T-helper 2 cell treated with Interferon-gamma antibody and Interleukin-4, amounts not matched to agents 100 ng/mL and 5 ng/mL, for 36 hours (primary cell): ENCODE data around the gene UNG. TPM values are rescaled to one million over a fixed set of nuclear protein-coding genes. Genes with fewer than 3 reads are reported as not detected.
"Not testable (repeated sequence)": the region's sequence is repeated elsewhere in the genome, so short reads cannot be mapped to it uniquely, and the experiment has no call there.

Experiments used
- intact Hi-C: fragments of 100-400 bp; cut with micrococcal nuclease; formaldehyde crosslinking; loops from one replicate; pipeline ENCODE4 v1.15.1; 2023
- total RNA-seq: library from RNA; stranded (reverse); gene quantifications from 2 replicates; pipeline ENCODE4 v1.2.3, GENCODE V29; 2022

Gene UNG
- total RNA-seq, 1 donor from 2014 or later, result 75.6 TPM

DNA sequence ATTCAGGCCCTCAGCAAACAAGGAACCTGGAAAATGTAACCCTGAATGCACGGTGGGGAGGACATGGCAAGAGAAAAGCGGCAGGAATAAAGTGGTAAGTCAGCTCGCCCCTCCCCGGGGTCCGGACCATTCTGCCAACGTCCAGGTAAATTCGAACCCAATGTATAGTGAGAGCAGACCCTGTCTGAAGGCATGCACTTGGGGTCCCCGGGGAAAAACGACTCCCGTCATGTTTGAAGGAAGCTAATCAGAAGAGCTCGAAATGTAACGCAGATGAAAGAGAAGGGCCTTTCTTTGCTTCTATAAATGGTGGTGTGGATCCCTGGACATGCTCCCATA is 19.2 kb downstream of the UNG start:
- intact Hi-C loops, result no loop called here

DNA sequence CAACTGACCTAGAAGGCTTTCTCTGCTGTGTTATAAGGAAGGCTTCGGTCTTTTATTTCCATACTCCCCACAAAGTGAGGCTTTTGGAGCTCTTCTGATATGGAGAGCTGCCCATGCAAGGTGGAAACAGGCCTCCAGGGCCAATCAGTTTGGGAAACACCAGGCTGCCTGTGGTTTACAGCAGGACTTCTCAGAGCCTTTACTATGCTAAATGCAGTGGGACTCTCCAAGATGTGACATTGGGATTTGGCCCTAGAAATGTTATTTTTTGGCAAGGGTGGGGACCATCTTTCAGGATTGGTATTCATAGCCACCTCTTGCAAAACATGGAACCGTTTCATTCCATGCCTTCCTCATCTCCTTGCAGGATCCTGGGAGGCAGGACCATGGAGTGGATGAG is 22.7 kb downstream of the UNG start:
- intact Hi-C loops, result no loop called here

DNA sequence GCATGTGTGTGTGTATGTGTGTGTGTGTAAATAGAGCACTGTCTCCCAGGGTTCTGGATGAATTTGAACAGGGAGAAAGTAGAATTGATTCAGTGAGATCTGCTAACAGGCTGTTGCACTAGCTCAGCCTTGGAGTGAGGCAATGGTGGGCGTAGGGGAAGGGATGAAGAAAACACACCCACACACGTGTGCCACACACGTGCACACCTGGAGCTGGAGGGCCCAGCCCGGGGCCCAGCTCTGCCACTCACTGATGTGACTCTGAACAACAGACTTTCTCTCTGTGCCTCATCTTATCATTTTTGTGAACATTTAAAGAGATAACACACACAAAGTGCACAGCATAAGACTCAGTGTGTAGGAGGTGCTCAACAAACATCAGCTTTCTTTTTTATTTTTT is 23.2 kb downstream of the UNG start:
- intact Hi-C loops, result no loop called here

DNA sequence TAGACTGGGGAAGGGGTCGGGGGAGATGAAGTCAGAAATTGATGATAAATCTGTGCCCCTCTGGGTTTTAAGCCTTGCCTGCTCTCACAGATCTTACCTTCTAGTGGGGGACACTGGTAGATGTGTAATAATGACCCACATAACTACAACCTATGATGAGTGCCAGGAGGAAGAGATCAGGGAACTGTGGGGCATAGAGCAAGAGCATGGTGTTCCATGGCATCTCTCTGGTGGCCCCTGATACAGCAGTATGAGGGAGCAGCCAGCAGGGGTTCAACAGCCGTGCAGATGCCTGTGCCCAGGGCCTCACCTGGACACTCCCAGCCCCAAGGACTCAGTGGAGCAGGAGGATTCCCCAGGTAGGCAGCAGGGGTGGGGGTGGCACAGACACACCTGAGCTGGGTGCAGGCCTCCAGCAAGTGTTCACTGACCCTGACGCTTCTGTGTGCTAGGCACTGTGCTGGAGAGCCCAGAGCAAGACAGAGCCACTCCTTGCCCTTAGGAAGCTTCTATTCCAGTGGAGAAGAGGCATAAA is 24.0 kb downstream of the UNG start:
- intact Hi-C loops, result no loop called here

DNA sequence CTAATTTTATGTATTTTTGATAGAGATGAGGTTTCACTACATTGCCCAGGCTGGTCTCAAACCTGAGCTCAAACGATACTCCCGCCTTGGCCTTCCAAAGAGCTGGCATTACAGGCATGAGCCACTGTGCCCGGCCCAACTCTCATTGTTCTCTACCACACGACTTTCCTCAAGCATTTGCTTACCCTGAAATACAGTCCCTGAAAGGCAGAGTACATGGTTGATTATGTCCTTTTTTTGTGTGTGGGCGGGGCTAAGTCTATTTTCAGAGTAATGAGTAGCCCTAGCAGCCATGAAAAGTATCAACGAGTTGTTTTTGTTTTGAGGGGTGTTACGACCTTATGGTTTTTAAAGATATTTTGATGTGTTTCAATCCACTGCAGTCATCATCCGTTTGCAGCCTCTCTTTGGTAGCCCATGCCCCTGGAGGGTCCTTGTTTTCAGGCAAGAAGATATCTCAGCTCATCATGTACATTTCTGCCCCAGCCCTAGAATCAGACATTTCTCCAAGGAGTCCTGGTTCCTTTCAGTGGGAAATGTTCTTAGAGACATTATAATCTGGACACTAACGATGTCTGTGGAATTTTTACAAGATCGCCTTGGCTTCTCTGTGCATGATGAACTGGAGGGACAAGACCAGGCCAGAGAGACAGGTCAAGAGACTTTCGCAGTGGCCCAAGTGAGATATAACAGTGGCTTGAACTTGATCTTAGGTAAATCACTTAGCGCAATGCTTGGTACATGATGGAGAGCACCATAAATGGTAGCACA is 27.7 kb downstream of the UNG start:
- intact Hi-C loops, result no loop called here

DNA sequence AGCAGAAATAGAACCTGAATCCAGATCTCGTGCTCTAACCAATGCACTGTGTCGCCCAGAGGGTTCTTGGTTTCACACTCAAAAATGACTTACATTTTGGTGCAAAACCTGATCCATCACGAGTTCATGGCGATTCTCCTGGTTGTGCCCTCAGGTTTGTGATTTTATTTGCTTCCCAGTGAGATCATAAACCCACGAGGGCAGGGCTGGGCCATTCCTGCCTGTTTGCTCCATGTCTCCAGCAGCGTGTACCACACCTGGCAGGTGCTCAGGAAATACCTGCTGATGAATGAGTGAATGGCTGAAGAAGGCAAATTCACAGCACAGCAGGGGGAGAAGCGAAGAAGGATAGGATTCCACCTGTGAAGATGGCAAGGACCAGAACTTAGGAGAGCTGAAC is 28.4 kb downstream of the UNG start:
- intact Hi-C loops, result no loop called here

DNA sequence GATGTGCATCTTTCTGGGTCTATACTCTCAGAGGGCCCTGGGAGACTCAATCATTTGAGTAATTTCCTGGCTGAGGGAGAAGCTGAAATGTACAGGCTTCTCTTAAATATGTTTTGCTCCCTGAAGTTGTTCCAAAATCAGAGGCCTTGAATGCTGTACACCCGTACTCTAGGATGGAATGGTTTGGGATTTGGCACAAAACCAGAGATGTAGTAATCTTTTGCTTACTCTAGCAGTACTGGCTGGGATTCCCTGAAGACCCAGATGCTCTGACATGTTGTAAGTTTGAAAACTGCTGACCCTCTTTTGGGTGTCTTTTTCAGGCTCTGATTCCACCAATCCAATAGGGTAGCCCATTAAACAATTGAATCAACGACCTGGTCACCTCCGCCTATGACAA is 29.4 kb downstream of the UNG start:
- intact Hi-C loops, result no loop called here

DNA sequence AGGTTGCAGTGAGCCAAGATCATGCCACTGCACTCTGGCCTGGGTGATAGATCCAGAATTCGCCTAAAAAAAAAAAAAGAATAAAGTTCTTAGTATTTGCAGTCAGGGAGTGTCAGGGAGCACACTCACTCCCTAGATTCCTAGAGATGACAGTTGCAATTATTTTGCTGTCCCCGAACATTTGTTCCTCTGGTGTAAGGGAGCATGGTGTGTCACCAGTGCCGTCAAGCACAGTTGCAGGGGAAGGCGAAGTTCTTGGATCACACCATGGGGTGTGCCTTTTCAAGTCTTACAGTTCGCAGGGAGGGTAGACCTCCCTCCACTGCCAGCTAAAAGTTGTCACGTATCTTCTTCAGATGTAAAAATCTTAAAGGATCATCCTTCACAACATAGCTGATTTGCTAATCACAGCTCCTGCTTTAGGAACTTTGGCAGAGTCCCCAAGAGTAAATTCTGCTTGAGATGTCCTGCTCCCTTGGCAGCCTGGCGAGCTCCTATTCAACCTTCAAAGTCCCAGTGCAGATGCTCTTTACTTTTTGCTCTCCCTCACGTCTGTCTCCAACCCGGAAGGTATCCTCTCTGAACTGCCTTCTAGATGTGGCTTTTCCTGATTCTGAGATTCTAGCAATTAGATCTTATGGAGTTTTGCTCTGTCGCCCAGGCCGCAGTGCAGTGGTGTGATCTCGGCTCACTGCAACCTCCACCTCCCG is 30.3 kb downstream of the UNG start:
- intact Hi-C loops, result no loop called here

DNA sequence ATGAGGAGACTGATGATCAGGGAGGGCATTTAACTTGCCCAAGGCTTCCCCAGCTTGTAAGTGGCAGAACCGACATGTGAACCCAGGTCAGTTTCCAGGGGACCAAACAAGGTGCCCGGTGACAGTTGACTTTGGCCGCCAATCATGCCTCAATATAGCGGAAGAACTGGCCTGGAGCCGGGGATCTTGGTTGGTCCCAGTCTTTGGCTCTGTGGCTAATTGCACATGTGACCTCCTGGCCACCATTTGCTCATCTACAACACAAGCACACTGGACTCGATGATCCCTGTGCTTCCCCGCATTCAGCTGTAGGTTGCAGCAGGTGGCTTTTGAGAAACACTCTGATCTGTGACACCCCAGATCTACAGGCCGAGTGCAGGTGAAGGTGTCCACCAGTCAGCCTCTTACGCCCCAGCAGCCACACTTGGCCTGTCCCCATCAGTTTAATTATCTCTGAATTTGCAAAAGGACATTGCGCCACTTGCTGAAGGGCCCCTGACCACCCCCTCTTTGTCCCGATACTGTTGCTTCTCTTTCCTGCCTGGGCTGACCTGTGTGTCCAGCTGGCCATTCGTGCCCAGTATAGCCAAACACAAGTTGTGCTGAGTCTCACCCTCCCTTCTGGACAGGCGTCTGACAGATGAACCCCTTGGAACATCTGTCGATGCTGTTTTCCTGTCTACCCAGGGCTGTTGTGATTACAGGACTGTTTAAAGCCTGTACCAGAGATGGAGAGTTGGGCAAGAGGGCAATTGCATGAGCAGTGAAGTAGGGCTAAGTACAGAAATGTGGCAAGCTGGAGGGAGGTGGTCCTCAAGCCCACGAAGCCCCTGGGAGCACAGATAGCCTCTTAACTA is 33.1 kb downstream of the UNG start:
- intact Hi-C loops, result no loop called here

DNA sequence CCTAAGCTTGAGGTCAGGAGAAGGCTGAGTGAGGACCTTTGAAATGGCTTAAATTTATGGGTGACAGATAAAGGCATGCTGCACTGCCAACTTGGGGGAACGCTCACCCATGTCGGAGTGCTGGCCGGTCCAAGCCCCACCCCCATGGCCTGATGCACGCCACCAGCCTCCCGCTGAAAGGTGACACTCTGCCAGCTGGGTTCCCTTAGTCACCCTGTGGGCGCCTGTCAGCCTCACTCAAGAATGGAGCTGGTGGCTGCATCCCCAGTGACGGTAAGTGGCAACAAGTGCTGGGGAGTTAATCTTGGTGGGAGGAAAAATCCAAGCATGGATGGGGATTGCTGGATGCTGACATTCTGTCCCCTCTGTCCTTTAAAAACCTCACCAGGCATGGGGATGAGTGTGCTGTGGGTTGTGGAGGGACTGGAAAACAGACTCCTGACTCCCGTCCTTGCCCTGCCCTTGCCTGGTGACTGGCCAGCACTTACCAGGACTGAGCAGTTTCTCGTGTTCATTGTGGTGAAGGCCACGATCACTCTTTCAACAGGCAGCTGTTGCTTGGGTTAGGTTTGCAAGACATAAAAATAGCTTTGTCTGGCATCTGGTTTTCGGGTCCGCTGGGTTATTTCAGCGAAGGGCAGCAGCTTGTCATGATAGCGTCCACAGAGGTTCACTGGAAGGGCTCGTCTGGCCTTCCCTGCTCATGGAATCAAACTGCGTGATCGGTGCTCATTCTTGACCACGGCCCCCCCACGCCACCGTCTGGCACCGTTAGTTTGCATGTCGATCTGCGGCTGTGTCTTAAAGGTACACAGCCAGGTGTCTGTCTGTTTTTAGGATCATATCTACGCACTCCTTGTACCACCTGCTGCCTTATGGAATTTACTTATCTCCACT is 34.0 kb downstream of the UNG start:
- intact Hi-C loops, result no loop called here

DNA sequence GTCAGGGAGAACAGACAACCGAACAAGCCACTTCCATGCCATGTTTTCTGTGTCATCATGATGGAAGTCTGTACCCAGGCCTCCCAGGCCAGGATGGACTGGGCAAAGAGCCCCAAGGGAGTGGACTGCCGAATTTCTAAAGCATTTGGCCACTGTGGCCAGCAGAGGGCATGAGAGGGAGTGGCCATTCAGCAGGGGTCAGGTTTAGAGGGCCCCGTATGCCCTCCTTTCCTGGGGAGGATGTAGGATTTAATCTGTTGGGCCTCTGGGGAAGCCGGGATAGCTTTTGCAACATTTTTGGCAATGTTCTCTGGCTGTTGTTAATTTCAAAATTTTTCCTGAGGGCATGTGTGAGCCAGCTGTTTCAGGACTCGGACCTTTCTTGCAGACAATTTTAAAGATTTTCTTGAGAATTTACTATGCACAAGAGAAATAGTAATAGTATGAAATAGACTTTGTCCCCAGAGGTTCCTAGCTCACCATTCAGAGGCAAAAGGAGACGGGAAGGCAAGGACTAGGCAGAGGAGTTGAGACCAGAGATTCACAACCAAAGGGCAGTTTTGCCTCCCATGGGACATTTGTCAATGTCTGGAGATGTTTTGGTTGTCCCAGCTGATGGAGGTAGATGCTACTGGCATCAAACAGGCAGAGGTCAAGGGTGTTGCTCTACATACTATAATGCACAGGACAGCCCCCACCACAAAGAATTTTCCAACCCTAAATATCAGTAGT is 37.0 kb downstream of the UNG start:
- intact Hi-C loops, result no loop called here

DNA sequence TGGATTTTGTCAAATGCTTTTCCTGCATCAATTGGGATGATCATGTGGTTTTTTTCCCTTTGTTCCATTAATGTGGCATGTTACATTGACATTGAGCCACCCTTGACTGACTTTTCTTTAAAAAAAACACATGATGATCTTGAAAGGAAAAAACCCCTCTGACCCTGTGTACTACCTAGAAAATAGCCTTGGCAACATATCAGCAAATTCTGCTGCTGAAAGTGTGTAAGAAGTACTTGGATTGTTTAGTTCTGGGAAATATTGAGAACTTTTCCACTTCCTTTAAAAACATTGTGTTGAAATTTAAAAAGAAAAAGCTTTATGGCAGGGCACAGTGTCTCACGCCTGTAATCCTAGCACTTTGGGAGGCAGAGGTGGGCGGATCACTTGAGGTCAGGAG is 39.7 kb downstream of the UNG start:
- intact Hi-C loops, result no loop called here

DNA sequence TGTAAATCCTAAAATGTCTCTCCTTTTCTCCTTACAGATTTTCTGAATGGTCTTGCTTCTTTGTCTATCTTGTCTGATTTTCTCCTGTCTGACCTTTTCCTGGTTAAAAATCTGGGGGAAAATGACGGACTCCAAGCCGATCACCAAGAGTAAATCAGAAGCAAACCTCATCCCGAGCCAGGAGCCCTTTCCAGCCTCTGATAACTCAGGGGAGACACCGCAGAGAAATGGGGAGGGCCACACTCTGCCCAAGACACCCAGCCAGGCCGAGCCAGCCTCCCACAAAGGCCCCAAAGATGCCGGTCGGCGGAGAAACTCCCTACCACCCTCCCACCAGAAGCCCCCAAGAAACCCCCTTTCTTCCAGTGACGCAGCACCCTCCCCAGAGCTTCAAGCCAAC is 42.0 kb downstream of the UNG start:
- intact Hi-C loops, result no loop called here

DNA sequence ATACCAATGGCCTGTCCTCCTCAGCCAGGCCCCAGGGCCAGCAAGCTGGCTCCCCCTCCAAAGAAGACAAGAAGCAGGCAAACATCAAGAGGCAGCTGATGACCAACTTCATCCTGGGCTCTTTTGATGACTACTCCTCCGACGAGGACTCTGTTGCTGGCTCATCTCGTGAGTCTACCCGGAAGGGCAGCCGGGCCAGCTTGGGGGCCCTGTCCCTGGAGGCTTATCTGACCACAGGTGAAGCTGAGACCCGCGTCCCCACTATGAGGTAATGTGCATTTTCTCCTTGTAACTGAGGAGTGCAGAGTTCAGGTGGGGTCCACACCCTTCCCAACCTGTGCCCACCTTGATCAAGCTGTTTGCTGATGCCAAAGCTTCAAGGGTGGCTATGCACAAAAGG is 42.4 kb downstream of the UNG start:
- intact Hi-C loops, result no loop called here

DNA sequence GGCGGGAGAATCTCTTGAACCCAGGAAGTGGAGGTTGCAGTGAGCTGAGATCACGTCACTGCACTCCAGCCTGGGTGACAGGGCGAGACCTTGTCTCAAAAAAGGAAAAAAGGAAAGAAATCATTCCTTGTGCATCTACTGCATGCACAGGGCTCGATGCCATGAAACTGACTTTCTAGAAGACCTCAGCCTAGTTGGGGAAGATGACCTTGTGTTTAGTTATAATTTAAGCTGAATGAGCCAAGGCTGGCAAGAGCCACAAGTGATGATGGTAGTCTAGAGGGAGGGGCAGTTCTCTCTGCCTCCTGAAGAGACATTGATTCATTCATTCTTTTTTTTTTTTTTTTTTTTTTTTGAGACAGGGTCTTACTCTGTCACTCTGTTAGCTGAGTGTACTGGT is 43.2 kb downstream of the UNG start:
- intact Hi-C loops, result no loop called here

DNA sequence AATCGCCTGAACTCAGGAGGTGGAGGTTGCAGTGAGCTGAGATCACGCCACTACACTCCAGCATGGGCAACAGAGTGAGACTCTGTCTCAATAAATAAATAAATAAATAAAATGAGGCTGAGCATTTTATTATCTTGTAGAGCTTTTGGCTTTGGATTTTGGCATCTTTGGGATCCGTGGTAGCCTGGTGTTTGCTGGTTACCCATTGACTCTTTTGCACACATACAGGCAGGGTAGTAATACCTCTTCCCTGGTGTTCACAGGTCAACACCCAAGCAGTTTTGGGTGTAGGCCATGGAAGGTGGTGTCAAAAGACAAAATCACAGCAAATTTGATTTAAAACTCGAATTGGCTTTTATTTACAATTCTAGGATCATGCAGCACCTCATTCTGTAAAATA is 46.8 kb downstream of the UNG start:
- intact Hi-C loops, result no loop called here

DNA sequence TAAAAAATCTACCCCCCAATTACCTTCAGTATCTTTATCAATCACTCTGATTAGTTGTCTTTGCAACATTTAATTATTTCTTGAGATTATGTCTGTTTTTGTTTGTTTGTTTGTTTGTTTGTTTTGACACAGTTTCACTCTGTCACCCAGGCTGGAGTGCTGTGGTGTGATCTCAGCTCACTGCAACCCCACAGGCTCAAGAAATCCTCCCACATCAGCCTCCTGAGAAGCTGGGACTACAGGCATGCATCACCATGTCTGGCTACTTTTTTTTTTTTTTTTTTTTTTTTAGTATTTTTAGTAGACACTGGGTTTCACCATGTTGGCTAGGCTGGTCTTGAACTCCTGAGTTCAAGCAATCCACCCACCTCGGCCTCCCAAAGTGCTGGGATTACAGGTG is 49.7 kb downstream of the UNG start:
- intact Hi-C loops, result not testable (repeated sequence)

DNA sequence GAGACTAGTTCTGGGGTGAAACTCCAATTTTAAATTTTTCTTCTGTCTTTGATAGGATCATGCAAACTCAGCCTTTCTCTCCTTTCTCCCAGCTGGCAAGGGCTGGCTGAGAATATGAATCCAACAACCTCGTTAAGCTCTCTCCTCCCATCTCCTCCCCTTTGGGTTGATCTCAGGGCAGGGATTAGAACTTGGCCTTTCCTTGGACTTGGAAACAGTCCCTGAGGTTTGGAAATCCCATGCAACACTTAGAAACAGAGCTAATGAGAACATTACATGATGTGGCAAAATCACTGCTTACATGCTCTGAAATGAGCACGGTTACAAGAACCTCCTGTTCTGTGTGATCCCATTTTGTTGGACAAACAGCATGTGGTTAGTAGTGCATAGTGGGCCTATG is 50.6 kb downstream of the UNG start:
- intact Hi-C loops, result no loop called here

DNA sequence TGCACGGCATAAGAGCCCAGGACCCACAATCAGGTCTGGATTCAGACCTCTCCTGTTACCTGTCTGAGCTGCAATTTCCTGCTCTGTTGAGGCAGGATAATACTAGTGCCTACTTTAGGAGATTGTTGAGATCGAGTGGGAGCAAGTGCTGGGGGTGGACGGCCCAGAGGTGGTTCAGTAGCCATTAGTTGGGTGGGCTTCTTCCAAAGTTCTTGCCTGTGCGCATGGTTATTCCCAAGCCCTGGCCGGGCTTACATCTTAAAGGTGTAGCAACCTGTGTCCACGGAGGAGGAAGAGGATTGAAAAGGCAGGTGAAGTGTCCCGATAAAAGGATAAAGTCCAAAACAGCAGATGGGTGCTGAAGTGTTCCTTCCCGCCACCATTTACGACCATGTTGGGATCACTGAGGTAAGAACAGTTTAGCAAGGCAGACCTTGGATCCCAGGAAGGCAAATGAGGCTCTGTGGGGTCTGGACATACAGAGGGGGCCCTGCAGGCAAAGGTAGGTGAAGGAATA is 52.8 kb downstream of the UNG start:
- intact Hi-C loops, result loop anchor here (5.0 kb wide), 1 partner anchor 633 kb away; the partner anchor contains the start of gene FICD

DNA sequence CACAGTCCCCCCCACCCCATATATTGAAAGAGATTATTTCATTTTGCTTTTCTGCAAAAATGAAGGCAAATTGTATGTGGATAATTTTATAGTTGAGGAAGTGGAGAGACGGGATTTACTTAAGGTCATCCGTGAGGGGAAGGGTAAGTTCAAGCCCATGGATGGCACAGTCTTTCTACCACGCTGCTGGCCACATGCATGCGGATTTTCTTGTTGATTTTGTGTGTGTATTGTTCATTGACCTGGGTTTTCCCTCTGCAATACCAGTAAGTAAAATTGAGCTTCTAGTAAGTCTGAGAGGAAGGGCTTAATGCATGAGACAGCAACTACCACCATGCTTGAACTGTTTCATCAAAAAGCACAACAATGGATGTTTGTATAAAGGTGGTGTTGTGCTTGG is 54.1 kb downstream of the UNG start:
- intact Hi-C loops, result loop anchor here (5.0 kb wide), 1 partner anchor 634 kb away; the partner anchor contains the start of gene FICD
